ENCODE results near the gene HMCN2. TPM values are rescaled to one million over a fixed set of nuclear protein-coding genes. Genes with fewer than 3 reads are reported as not detected.

Gene HMCN2
- total RNA-seq, 1 donor from 2014 or later, result 5.8 TPM

- DNase-seq (ENCODE audit: low spot score in 2 of 2, unreplicated experiment in 2 of 2), result no peak
- TF ChIP-seq CTCF (IDR thresholded peaks at IDR 0.05; ENCODE audit: unreplicated experiment), result no peak
- no peak overlapping the region for H3K4me3 Mint-ChIP-seq
- H3K27me3 Mint-ChIP-seq (ENCODE audit: low read depth), result peaks cover 3% of the 10 kb centered on the region
- H3K36me3 Mint-ChIP-seq, result no peaks in the 10 kb centered on the region
- no peak overlapping the region for H3K27ac Mint-ChIP-seq
- H3K9me3 Mint-ChIP-seq, result no peaks in the 10 kb centered on the region
- H3K4me1 Mint-ChIP-seq, result no peaks in the 10 kb centered on the region
These were observed 100.5 kb downstream of the HMCN2 start for GRCh38 chr9:130366072-130366471.

- no peaks in the 10 kb centered on the region for H3K36me3 Mint-ChIP-seq
- no peaks in the 10 kb centered on the region for H3K4me1 Mint-ChIP-seq
- H3K27ac Mint-ChIP-seq, result no peak overlapping the region
- peaks cover 3% of the 10 kb centered on the region for H3K27me3 Mint-ChIP-seq (ENCODE audit: low read depth)
- no peak for TF ChIP-seq CTCF (IDR thresholded peaks at IDR 0.05; ENCODE audit: unreplicated experiment)
- no peak for DNase-seq (ENCODE audit: low spot score in 2 of 2, unreplicated experiment in 2 of 2)
- no peak overlapping the region for H3K4me3 Mint-ChIP-seq
- H3K9me3 Mint-ChIP-seq, result no peaks in the 10 kb centered on the region
These were observed 101.5 kb downstream of the HMCN2 start for GRCh38 chr9:130366888-130367550.

- TF ChIP-seq CTCF (IDR thresholded peaks at IDR 0.05; ENCODE audit: unreplicated experiment), result no peak
- H3K36me3 Mint-ChIP-seq, result no peaks in the 10 kb centered on the region
- H3K4me3 Mint-ChIP-seq, result no peak overlapping the region
- H3K4me1 Mint-ChIP-seq, result no peaks in the 10 kb centered on the region
- no peak for DNase-seq (ENCODE audit: low spot score in 2 of 2, unreplicated experiment in 2 of 2)
- H3K9me3 Mint-ChIP-seq, result no peaks in the 10 kb centered on the region
- H3K27me3 Mint-ChIP-seq (ENCODE audit: low read depth), result peaks cover 3% of the 10 kb centered on the region
- no peak overlapping the region for H3K27ac Mint-ChIP-seq
These were observed 103.1 kb downstream of the HMCN2 start for GRCh38 chr9:130368631-130369103.

- H3K4me3 Mint-ChIP-seq, result no peak overlapping the region
- H3K4me1 Mint-ChIP-seq, result no peaks in the 10 kb centered on the region
- no peak for DNase-seq (ENCODE audit: low spot score in 2 of 2, unreplicated experiment in 2 of 2)
- no peak overlapping the region for H3K27ac Mint-ChIP-seq
- peaks cover 3% of the 10 kb centered on the region for H3K27me3 Mint-ChIP-seq (ENCODE audit: low read depth)
- H3K9me3 Mint-ChIP-seq, result no peaks in the 10 kb centered on the region
- no peak for TF ChIP-seq CTCF (IDR thresholded peaks at IDR 0.05; ENCODE audit: unreplicated experiment)
- no peaks in the 10 kb centered on the region for H3K36me3 Mint-ChIP-seq
These were observed 104.7 kb downstream of the HMCN2 start for GRCh38 chr9:130370226-130370625.

- H3K4me3 Mint-ChIP-seq, result no peak overlapping the region
- H3K9me3 Mint-ChIP-seq, result no peaks in the 10 kb centered on the region
- DNase-seq (ENCODE audit: low spot score in 2 of 2, unreplicated experiment in 2 of 2), result no peak
- H3K4me1 Mint-ChIP-seq, result no peaks in the 10 kb centered on the region
- no peaks in the 10 kb centered on the region for H3K36me3 Mint-ChIP-seq
- peaks cover 3% of the 10 kb centered on the region for H3K27me3 Mint-ChIP-seq (ENCODE audit: low read depth)
- TF ChIP-seq CTCF (IDR thresholded peaks at IDR 0.05; ENCODE audit: unreplicated experiment), result no peak
- H3K27ac Mint-ChIP-seq, result no peak overlapping the region
These were observed 105.8 kb downstream of the HMCN2 start for GRCh38 chr9:130371196-130371966.

Measured in mesothelial cell of epicardium (in vitro differentiated cells).